Adipocyte (in vitro differentiated cells): Measurements from ENCODE around the gene C20orf204.
"Not testable (repeated sequence)": the region's sequence is repeated elsewhere in the genome, so short reads cannot be mapped to it uniquely, and the experiment has no call there.

Experiments
- DNase-seq: peaks from one replicate; pipeline ENCODE4 v3.0.0-alpha.2; 2015; ENCODE audit warnings: low read depth
- H3K27me3 ChIP-seq: replicated peaks from 2 replicates; pipeline ENCODE4 v1.7.0; 2013; ENCODE audit warnings: mild to moderate bottlenecking, low read length, moderate library complexity; ENCODE audit not compliant: control insufficient read depth, insufficient read depth
- H3K36me3 ChIP-seq: 2 replicates; pipeline ENCODE4 v1.7.0; 2013; ENCODE audit warnings: low read length, mild to moderate bottlenecking, moderate library complexity; ENCODE audit not compliant: control insufficient read depth, insufficient read depth, severe bottlenecking
- H3K4me1 ChIP-seq: 2 replicates; pipeline ENCODE4 v1.7.0; 2013; ENCODE audit warnings: mild to moderate bottlenecking, low read length, moderate library complexity; ENCODE audit not compliant: control insufficient read depth, insufficient read depth
- H3K4me3 ChIP-seq: 2 replicates; pipeline ENCODE4 v1.7.0; 2013; ENCODE audit warnings: mild to moderate bottlenecking, low read length, moderate library complexity
- H3K9ac ChIP-seq: 2 replicates; pipeline ENCODE4 v1.7.0; 2013; ENCODE audit warnings: mild to moderate bottlenecking, low read length, moderate library complexity
- H3K9me3 ChIP-seq: 2 replicates; pipeline ENCODE4 v1.7.0; 2013; ENCODE audit warnings: mild to moderate bottlenecking, low read length, moderate library complexity; ENCODE audit not compliant: control insufficient read depth

The C20orf204 gene

DNA sequence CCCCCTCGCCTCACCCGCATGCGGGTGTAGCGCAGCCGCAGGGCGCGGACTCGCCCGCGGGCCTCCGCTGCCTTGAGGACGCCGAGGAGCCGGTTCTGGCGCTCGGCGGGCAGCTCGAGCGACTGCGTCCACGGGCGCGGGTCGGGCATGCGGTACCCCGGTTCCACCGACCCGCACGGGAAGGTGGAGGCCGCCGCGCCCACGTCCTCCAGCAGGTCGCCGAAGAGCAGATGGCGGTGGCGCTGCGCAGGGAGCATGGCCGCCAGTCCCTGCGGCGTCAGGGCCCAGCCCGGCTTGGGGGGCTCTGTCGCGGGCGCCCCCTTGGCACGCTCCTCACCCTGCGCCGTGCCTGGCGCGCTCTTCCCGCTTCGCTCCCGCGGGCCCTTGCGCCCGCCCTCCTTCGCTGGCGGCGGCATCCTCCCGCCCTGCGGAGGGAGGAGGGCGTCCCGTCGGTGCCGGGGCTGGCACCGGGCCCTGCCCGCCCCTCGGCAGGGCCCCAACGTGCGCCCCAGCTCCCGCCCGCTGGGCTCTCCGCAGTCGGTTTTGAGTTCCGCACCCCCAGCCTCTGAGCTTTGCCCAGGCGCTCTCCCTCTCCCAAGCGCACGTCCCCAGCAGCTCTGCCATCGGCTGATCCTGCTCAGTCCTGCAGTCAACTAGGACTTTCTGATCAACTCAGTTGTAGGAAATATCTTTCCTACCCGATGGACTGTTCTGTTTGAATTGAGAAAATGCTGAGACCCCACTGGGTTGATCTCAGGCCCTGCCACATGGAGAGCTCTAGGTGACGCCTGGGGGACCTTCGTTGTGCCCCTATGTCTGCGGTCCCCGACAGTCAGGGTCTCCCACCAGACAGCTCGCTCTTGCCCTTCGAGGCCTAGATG is 48.1 kb downstream of the C20orf204 start, which contains the start of gene LKAAEAR1:
Gene LKAAEAR1, minus strand, starts transcription at position 595 of the 881 bp plus-strand sequence. Its CDS starts 179 bp downstream, at position 416.
- H3K4me3 ChIP-seq, result peak within 1 kb of the TSS; percentile 71
- no peak for DNase-seq
- no peaks in the 10 kb centered on the region for H3K9me3 ChIP-seq
- H3K36me3 ChIP-seq, result no peaks in the 10 kb centered on the region
- peaks cover 46% of the 10 kb centered on the region for H3K27me3 ChIP-seq
- H3K9ac ChIP-seq, result no peak within 1 kb of the TSS
- H3K4me1 ChIP-seq, result peaks cover 12% of the 10 kb centered on the region

DNA sequence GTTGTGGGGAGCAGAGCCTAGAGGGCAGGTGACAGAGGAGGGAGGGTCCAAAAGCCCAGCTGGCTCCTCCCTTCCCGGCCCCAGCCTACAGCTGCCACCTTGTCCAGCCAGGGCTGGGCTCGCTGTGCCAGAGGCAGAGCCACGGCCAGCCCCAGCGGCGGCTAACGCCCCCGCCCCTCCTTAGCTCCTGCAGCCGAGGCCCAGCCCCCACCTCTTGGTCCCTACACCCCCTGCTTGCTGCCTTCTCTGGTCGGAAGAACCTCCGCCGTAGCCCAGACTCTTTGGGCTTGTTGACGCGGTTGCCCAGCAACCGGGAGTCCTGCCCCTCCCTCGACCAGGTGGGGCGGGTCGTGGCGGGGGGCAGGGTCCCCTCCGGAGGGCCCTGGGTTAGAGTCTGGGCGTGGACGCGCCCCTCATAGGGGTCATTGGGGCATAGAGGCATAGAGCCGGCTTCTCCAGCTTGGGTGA is 48.7 kb downstream of the C20orf204 start:
- H3K9me3 ChIP-seq, result no peaks in the 10 kb centered on the region
- H3K9ac ChIP-seq, result no peak overlapping the region
- H3K4me1 ChIP-seq, result peaks cover 11% of the 10 kb centered on the region
- H3K4me3 ChIP-seq, result no peak overlapping the region
- H3K27me3 ChIP-seq, result peaks cover 49% of the 10 kb centered on the region
- no peaks in the 10 kb centered on the region for H3K36me3 ChIP-seq
- DNase-seq, result no peak

- DNase-seq, result no peak
- Histone ChIP-seq H3K9me3 (no peaks in the 10 kb centered on the region), H3K27me3 (peaks cover 55% of the 10 kb centered on the region), H3K9ac (no peak overlapping the region), H3K4me3 (no peak overlapping the region), H3K4me1 (peaks cover 6% of the 10 kb centered on the region), H3K36me3 (no peaks in the 10 kb centered on the region)
Observed at GRCh38 chr20:64086801-64087200, 50.8 kb downstream of the C20orf204 start.

DNA sequence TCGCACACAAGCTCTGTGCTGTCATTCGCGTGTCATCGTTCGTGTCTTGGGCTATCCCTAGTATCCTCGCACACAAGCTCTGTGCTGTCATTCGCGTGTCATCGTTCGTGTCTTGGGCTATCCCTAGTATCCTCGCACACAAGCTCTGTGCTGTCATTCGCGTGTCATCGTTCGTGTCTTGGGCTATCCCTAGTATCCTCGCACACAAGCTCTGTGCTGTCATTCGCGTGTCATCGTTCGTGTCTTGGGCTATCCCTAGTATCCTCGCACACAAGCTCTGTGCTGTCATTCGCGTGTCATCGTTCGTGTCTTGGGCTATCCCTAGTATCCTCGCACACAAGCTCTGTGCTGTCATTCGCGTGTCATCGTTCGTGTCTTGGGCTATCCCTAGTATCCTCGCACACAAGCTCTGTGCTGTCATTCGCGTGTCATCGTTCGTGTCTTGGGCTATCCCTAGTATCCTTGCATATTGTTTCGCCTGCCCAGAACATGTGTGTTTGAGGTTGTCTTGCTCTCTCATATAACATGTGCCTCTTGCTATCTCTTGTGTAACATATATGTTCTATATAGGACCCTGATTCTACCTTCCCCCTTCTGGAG is 51.3 kb downstream of the C20orf204 start:
- DNase-seq, H3K4me1 ChIP-seq, H3K4me3 ChIP-seq, H3K9me3 ChIP-seq, H3K9ac ChIP-seq, H3K36me3 ChIP-seq: not testable (repeated sequence)
- peaks cover 52% of the 10 kb centered on the region for H3K27me3 ChIP-seq

DNA sequence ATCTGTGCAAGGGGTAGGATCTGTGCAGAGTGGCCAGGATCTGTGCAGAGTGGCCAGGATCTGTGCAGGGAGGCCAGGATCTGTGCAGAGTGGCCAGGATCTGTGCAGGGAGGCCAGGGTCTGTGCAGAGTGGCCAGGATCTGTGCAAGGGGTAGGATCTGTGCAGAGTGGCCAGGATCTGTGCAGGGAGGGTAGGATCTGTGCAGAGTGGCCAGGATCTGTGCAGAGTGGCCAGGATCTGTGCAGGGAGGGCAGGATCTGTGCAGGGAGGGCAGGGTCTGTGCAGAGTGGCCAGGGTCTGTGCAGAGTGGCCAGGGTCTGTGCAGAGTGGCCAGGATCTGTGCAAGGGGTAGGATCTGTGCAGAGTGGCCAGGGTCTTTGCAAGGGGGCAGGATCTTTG is 52.6 kb downstream of the C20orf204 start:
- not testable (repeated sequence) for H3K9ac ChIP-seq, H3K4me3 ChIP-seq, H3K9me3 ChIP-seq, H3K36me3 ChIP-seq, H3K4me1 ChIP-seq, DNase-seq
- H3K27me3 ChIP-seq, result peaks cover 47% of the 10 kb centered on the region
